K562 (cell line): ENCODE results near the gene ACER3. TPM values are rescaled to one million over a fixed set of nuclear protein-coding genes. Genes with fewer than 3 reads are reported as not detected.

Source experiments
- CHD4 ChIP-seq: fragments of 200-600 bp; sonication (generic); IDR thresholded peaks from 3 replicates; pipeline ENCODE4 v1.6.1; 2012; ENCODE audit warnings: low read depth, mild to moderate bottlenecking, mixed read lengths, low read length, inconsistent platforms; ENCODE audit not compliant: insufficient read depth, insufficient replicate concordance, poor library complexity, severe bottlenecking
- ETV6 ChIP-seq, 3 experiments: fragments of 150-350 bp in 1 of 3; sonication (generic) in 1 of 3; formaldehyde crosslinking in 1 of 3; IDR thresholded peaks; 2 replicates each; pipeline versions ENCODE4 v1.6.1 to v1.8.0; 2014 to 2022; ENCODE audit warnings: borderline replicate concordance in 2 of 3, low read depth in 2 of 3, antibody characterized with exemption in 1 of 3, low read length in 1 of 3, mild to moderate bottlenecking in 1 of 3, missing genetic modification reagents in 1 of 3
- FOXM1 ChIP-seq, 2 experiments: fragments of 450-650 bp in 1 of 2; sonication (generic) in 1 of 2; formaldehyde crosslinking in 1 of 2; IDR thresholded peaks; 2 replicates each; pipeline versions ENCODE4 v1.6.1 to v1.9.0; 2017 to 2022; ENCODE audit warnings: low read depth in 2 of 2, mild to moderate bottlenecking in 2 of 2, missing genetic modification reagents in 1 of 2, moderate library complexity in 1 of 2
- MGA ChIP-seq: fragments of 450-650 bp; IDR thresholded peaks from 2 replicates; pipeline ENCODE4 v1.6.1; 2016; ENCODE audit warnings: mild to moderate bottlenecking, moderate library complexity
- PCBP1 ChIP-seq: fragments of 200-400 bp; formaldehyde crosslinking; IDR thresholded peaks from 2 replicates; pipeline ENCODE4 v1.6.1; 2018; ENCODE audit warnings: mild to moderate bottlenecking, low read depth, low read length; ENCODE audit not compliant: poor library complexity, severe bottlenecking
- POLR2AphosphoS5 ChIP-seq: IDR thresholded peaks from 2 replicates; pipeline ENCODE4 v1.6.1; 2011; ENCODE audit warnings: mild to moderate bottlenecking, low read depth, low read length, moderate library complexity; ENCODE audit not compliant: control insufficient read depth, insufficient read depth
- TRIM24 ChIP-seq, 2 experiments: fragments of 450-650 bp; IDR thresholded peaks; 2 replicates each; pipeline ENCODE4 v1.6.1; 2016
- U2AF1 ChIP-seq: fragments of 200-400 bp; formaldehyde crosslinking; optimal IDR thresholded peaks from 2 replicates; pipeline ENCODE3; 2017; ENCODE audit warnings: mild to moderate bottlenecking, low read depth, low read length, moderate library complexity
- ZNF143 ChIP-seq: sonication (generic); formaldehyde crosslinking; IDR thresholded peaks from 2 replicates; pipeline ENCODE4 v1.9.0; 2022; ENCODE audit warnings: mild to moderate bottlenecking, missing genetic modification reagents
- ZNF175 ChIP-seq: fragments of 200-800 bp; sonication (Bioruptor generic); IDR thresholded peaks from 2 replicates; pipeline ENCODE4 v1.6.1; 2016; ENCODE audit warnings: low read depth, mild to moderate bottlenecking, missing genetic modification characterization, missing compliant biosample characterization
- polyA plus RNA-seq, 8 experiments: library from polyadenylated mRNA; depleted of rRNA in 4 of 8; stranded (reverse) in 5 of 8; unstranded in 3 of 8; fragments of >200 nt; fragmentation: Nextera tagmentation in 2 of 8; fragmentation: Illumina TruSeq in 1 of 8; extraction: Ambion mirVana in 2 of 8; extraction: Trizol in 1 of 8; gene quantifications; 2 replicates each; pipeline versions ENCODE4 v1.2.1 to v1.2.3, GENCODE V29; 2011 to 2014; ENCODE audit warnings: inconsistent platforms in 1 of 8, missing spikeins in 1 of 8
- total RNA-seq, 7 experiments: library from RNA; depleted of rRNA in 6 of 7; stranded (reverse); fragments of >200 nt in 6 of 7; fragmentation: Illumina TruSeq in 2 of 7; extraction: Trizol in 2 of 7; gene quantifications; 2 replicates each; pipeline versions ENCODE4 v1.2.1 to v1.2.3, GENCODE V29; 2011 to 2021; ENCODE audit warnings: low replicate concordance in 1 of 7
- TF ChIP-seq, protein P1 (sequence below): fragments of 450-650 bp; formaldehyde crosslinking; IDR thresholded peaks from 2 replicates; pipeline ENCODE4 v1.4.0; 2020; ENCODE audit warnings: mild to moderate bottlenecking, moderate library complexity

Gene ACER3
- total and polyA plus RNA-seq, 9 of the 15 experiments (the other 6 are each of a cell fraction or from before 2014, with no cell fraction given) = 2.0 to 23.8 (median 9.5) TPM

GRCh38 chr11:76860539-76861475, at the start of gene ACER3 (continued):
- TF ChIP-seq POLR2AphosphoS5 = peak; percentile 59; the same call in 1 of the 2 replicates
- no peak for TF ChIP-seq PCBP1
- TF ChIP-seq U2AF1 = no peak
- TF ChIP-seq FOXM1 (IDR thresholded peaks at IDR 0.05; ENCODE audit: low read depth) = no peak
- no peak for TF ChIP-seq FOXM1 (CRISPR knock-in tag; IDR thresholded peaks at IDR 0.05; ENCODE audit: low read depth)
- no peak for TF ChIP-seq ZNF175 (CRISPR knock-in tag)
- TF ChIP-seq MGA = no peak
- no peak for TF ChIP-seq ETV6 (IDR thresholded peaks at IDR 0.05; ENCODE audit: borderline replicate concordance in 1 of 2, low read depth in 2 of 2, low read length in 1 of 2)
- no peak for TF ChIP-seq ETV6 (CRISPR knock-in tag; IDR thresholded peaks at IDR 0.05; ENCODE audit: borderline replicate concordance)
- TF ChIP-seq, protein P1, sequence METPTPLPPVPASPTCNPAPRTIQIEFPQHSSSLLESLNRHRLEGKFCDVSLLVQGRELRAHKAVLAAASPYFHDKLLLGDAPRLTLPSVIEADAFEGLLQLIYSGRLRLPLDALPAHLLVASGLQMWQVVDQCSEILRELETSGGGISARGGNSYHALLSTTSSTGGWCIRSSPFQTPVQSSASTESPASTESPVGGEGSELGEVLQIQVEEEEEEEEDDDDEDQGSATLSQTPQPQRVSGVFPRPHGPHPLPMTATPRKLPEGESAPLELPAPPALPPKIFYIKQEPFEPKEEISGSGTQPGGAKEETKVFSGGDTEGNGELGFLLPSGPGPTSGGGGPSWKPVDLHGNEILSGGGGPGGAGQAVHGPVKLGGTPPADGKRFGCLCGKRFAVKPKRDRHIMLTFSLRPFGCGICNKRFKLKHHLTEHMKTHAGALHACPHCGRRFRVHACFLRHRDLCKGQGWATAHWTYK (CRISPR knock-in tag) = peak; percentile 52; the same call in 1 of the 2 replicates
- no peak for TF ChIP-seq ZNF143 (CRISPR knock-in tag)
- TF ChIP-seq CHD4 = no peak
- TF ChIP-seq TRIM24 (IDR thresholded peaks at IDR 0.05) = no peak
